SU-DHL-6 (cell line): ENCODE data around the gene GFM2.
A peak's percentile ranks its signal among the peaks of the same experiment; 100 is the strongest.
"Not testable (repeated sequence)": the region's sequence is repeated elsewhere in the genome, so short reads cannot be mapped to it uniquely, and the experiment has no call there.

Experiments
- H2AFZ ChIP-seq: fragments of 200-600 bp; sonication (generic); 2 replicates; pipeline ENCODE4 v1.6.1; 2014; ENCODE audit warnings: low read depth, mild to moderate bottlenecking, moderate library complexity, mixed read lengths, antibody characterized with exemption, low read length; ENCODE audit not compliant: severe bottlenecking
- H3F3A ChIP-seq: fragments of 200-600 bp; shearing (Covaris generic); 2 replicates; pipeline ENCODE4 v1.6.0; 2016; ENCODE audit warnings: antibody characterized with exemption, mild to moderate bottlenecking; ENCODE audit not compliant: insufficient read depth
- H3K27ac ChIP-seq: fragments of 200-600 bp; sonication (generic); 2 replicates; pipeline ENCODE4 v1.5.1; 2016; ENCODE audit warnings: low read depth, mild to moderate bottlenecking, low read length, moderate library complexity, mixed read lengths
- H3K27me3 ChIP-seq: fragments of 200-600 bp; sonication (generic), shearing (Covaris generic); 2 replicates; pipeline ENCODE4 v1.6.0; 2014; ENCODE audit warnings: mild to moderate bottlenecking, low read length
- H3K36me3 ChIP-seq: fragments of 200-600 bp; sonication (generic); 2 replicates; pipeline ENCODE4 v1.6.1; 2014; ENCODE audit warnings: mild to moderate bottlenecking, low read length, mixed read lengths
- H3K4me2 ChIP-seq: fragments of 300-600, 200-600 bp; shearing (Covaris generic), sonication (generic); 2 replicates; pipeline ENCODE4 v1.6.0; 2014; ENCODE audit warnings: low read length, low read depth, mild to moderate bottlenecking; ENCODE audit not compliant: poor library complexity, severe bottlenecking
- H3K4me3 ChIP-seq: fragments of 200-600 bp; sonication (generic); 2 replicates; pipeline ENCODE4 v1.5.1; 2014; ENCODE audit warnings: antibody characterized with exemption, low read length, mild to moderate bottlenecking, mixed read lengths; ENCODE audit not compliant: insufficient read depth, poor library complexity, severe bottlenecking
- H3K79me2 ChIP-seq: fragments of 200-600 bp; sonication (generic); 2 replicates; pipeline ENCODE4 v1.6.1; 2014; ENCODE audit warnings: mild to moderate bottlenecking, low read length, moderate library complexity; ENCODE audit not compliant: insufficient read depth
- H3K9ac ChIP-seq: fragments of 200-600 bp; sonication (generic); 2 replicates; pipeline ENCODE4 v1.7.0; 2014; ENCODE audit warnings: mild to moderate bottlenecking, low read length
- H3K9me2 ChIP-seq: fragments of 200-600 bp; sonication (generic); replicated peaks from 2 replicates; pipeline ENCODE4 v1.6.1; 2014; ENCODE audit warnings: low read length; ENCODE audit not compliant: insufficient read depth
- H3K9me3 ChIP-seq: fragments of 200-600 bp; sonication (generic); 2 replicates; pipeline ENCODE4 v1.6.1; 2014; ENCODE audit warnings: low read length, mixed read lengths; ENCODE audit not compliant: insufficient read depth
- H4K20me1 ChIP-seq: fragments of 200-600 bp; sonication (generic); 2 replicates; pipeline ENCODE4 v1.6.1; 2014; ENCODE audit warnings: low read depth, mild to moderate bottlenecking, antibody characterized with exemption, low read length, moderate library complexity, mixed read lengths
- CTCF ChIP-seq: fragments of 200-600 bp; sonication (generic); IDR thresholded peaks from one replicate; pipeline ENCODE4 v1.5.1; 2017; ENCODE audit warnings: antibody characterized with exemption, mild to moderate bottlenecking, low read length, moderate library complexity; ENCODE audit not compliant: insufficient read depth, poor library complexity, severe bottlenecking
- EZH2phosphoT487 ChIP-seq: fragments of 200-600 bp; sonication (generic), shearing (Covaris generic); conservative IDR thresholded peaks from 2 replicates; pipeline ENCODE4 v1.6.1; 2018; ENCODE audit warnings: mild to moderate bottlenecking, antibody characterized with exemption, low read length, moderate library complexity, mixed read lengths

GFM2 gene

DNA sequence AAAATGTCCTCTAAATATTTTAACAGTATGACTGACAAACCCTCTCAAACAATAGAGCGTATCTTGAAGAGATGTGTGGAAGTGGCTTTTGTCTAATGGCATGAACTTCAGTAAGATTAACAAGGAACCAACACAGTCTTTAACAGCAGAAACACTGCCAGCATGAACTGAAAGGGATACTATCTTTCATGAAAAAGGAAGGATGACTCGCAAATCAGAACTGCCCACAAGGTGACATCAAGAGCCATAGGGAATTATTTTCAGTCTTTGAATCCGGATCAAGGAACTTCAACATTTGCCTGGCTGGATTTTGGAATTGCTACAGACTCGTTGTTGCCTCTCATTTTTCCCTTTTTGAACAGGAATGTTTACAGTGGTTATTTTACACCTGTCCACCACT, 87.0 kb downstream of the GFM2 start:
- Histone ChIP-seq H3K9me2 (no peaks in the 10 kb centered on the region), H3K4me2 (no peak overlapping the region), H3K9ac (no peak overlapping the region), H3K4me3 (no peak overlapping the region), H4K20me1 (no peaks in the 10 kb centered on the region), H3K36me3 (no peaks in the 10 kb centered on the region), H3K9me3 (no peaks in the 10 kb centered on the region), H3K79me2 (no peaks in the 10 kb centered on the region), H3K27me3 (no peaks in the 10 kb centered on the region), H2AFZ (no peak overlapping the region), H3K27ac (no peak overlapping the region), H3F3A (no peaks in the 10 kb centered on the region)
- no peak for TF ChIP-seq CTCF

- H3F3A ChIP-seq, H3K4me2 ChIP-seq, H3K27ac ChIP-seq, H3K79me2 ChIP-seq, H3K27me3 ChIP-seq, H3K9me2 ChIP-seq, H2AFZ ChIP-seq, H3K36me3 ChIP-seq, H3K9ac ChIP-seq, H3K4me3 ChIP-seq, H3K9me3 ChIP-seq, H4K20me1 ChIP-seq: not testable (repeated sequence)
Measured at GRCh38 chr5:74679300-74679699, 87.6 kb downstream of the GFM2 start.

DNA sequence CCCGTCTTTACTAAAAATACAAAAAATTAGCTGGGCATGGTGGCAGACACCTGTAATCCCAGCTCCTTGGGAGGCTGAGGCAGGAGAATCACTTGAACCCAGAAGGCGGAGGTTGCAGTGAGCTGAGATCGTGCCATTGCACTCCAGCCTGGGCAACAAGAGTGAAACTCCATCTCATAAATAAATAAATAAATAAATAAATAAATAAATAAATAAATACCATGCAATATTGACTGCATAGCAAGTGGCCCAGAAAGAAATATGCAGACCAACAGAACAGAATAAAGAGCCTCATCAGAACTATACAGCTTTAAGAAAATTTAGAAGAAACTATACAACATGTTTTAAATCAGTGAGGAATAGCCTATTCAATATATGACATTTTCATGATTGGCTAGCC, 88.8 kb downstream of the GFM2 start:
- H3F3A ChIP-seq, H3K4me3 ChIP-seq, H3K27me3 ChIP-seq, H2AFZ ChIP-seq, H3K36me3 ChIP-seq, H3K79me2 ChIP-seq, H3K9ac ChIP-seq, H4K20me1 ChIP-seq, H3K9me3 ChIP-seq, H3K4me2 ChIP-seq, H3K9me2 ChIP-seq, H3K27ac ChIP-seq: not testable (repeated sequence)

DNA sequence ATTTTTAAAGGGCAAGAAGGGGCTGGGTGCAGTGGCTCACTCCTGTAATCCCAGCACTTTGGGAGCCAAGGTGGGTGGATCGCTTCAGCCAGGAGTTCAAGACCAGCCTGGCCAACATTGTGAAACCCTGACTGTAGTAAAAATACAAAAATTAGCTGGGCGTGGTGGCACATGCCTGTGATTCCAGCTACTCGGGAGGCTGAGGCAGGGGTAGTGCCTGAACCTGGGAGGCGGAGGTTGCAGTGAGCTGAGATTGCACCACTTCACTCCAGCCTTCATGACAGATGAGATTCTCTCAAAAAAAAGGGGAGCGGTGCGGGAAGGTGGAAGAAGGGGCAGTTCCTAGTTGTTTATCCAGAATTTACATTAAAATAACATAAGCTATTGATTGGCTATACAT, 90.5 kb downstream of the GFM2 start:
- not testable (repeated sequence) for H3F3A ChIP-seq, H2AFZ ChIP-seq, H3K4me2 ChIP-seq, H3K27me3 ChIP-seq, H3K27ac ChIP-seq, H4K20me1 ChIP-seq, H3K36me3 ChIP-seq, H3K9ac ChIP-seq, H3K9me3 ChIP-seq, H3K79me2 ChIP-seq, H3K9me2 ChIP-seq, H3K4me3 ChIP-seq

DNA sequence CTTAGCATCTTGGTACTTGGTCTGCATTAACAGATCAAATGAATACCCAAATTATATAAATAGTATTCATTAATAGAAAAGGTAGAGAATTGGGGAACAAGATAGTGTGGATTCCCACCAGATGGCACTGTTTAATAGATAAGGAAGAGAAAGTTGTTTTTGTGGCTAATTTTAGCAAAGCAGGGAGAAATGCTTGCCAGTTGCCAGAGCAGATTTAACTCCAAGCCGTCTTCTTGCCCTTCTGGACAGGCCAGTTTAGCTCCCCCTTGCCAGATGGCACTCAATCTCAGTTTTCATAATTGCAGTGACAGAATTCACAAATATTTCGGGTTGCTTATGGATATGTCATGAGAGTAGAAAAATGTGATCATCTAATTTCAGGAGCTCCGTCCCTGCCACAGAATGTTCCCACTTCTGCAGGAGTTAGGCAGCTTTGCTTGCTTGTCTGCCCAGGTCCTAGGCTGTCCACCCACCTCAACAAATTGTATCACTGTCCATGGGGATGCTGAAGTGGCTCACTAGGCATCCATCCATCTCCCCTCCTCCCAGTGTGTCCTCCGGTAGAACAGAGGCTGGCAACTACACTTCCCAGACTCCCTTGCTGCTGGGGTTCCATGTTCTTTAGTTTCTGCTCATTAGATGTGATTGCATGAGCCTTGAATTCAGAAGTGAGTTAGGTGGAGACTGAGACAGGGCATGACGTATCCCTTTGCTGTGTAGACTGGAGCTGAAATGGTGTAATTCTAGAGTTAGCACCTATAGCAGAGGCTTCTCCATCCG, 93.7 kb downstream of the GFM2 start:
- no peak overlapping the region for H3K9ac ChIP-seq
- H3K27me3 ChIP-seq = no peaks in the 10 kb centered on the region
- H3K4me2 ChIP-seq = no peak overlapping the region
- H3K27ac ChIP-seq = no peak overlapping the region
- H3K9me2 ChIP-seq = no peaks in the 10 kb centered on the region
- H2AFZ ChIP-seq = no peak overlapping the region
- no peaks in the 10 kb centered on the region for H4K20me1 ChIP-seq
- no peaks in the 10 kb centered on the region for H3K79me2 ChIP-seq
- H3K36me3 ChIP-seq = no peaks in the 10 kb centered on the region
- H3F3A ChIP-seq = no peaks in the 10 kb centered on the region
- H3K9me3 ChIP-seq = peaks cover 12% of the 10 kb centered on the region; the same call in 1 of the 2 replicates
- no peak overlapping the region for H3K4me3 ChIP-seq
- TF ChIP-seq CTCF = peak; percentile 9
- TF ChIP-seq EZH2phosphoT487 = no peak
